NT2/D1 (cell line): Measurements from ENCODE around the gene SCNN1B.

Experiments
- DNase-seq: peaks from one replicate; pipeline ENCODE4 v3.0.0-alpha.2; 2011; ENCODE audit warnings: low read depth, low spot score
- H3K27me3 ChIP-seq: 2 replicates; pipeline ENCODE4 v1.6.0; 2011; ENCODE audit warnings: mild to moderate bottlenecking; ENCODE audit not compliant: insufficient read length, insufficient read depth
- H3K36me3 ChIP-seq: 2 replicates; pipeline ENCODE4 v1.6.1; 2011; ENCODE audit warnings: mild to moderate bottlenecking, low read length, mixed read lengths; ENCODE audit not compliant: insufficient read depth, insufficient read length
- H3K4me1 ChIP-seq: 2 replicates; pipeline ENCODE4 v1.5.1; 2011; ENCODE audit not compliant: insufficient read depth, insufficient read length
- H3K4me3 ChIP-seq: 2 replicates; pipeline ENCODE4 v1.5.1; 2011; ENCODE audit warnings: low read depth; ENCODE audit not compliant: insufficient read length
- H3K9ac ChIP-seq: 2 replicates; pipeline ENCODE4 v1.6.0; 2011; ENCODE audit warnings: low read depth; ENCODE audit not compliant: insufficient read length
- H3K9me3 ChIP-seq: 2 replicates; pipeline ENCODE4 v1.5.1; 2011; ENCODE audit warnings: mild to moderate bottlenecking, low read length; ENCODE audit not compliant: insufficient read depth
- SUZ12 ChIP-seq: IDR thresholded peaks from 2 replicates; pipeline ENCODE4 v1.6.1; 2011; ENCODE audit not compliant: insufficient read length, insufficient read depth; ENCODE audit errors: extremely low read depth
- YY1 ChIP-seq: IDR thresholded peaks from 2 replicates; pipeline ENCODE4 v1.6.1; 2011; ENCODE audit not compliant: insufficient read length, insufficient read depth
- ZNF274 ChIP-seq: IDR thresholded peaks from 2 replicates; pipeline ENCODE4 v1.6.1; 2011; ENCODE audit warnings: mild to moderate bottlenecking, low read depth, low read length

The SCNN1B gene

GRCh38 chr16:23316634-23317265, 14.6 kb downstream of the SCNN1B start:
- Histone ChIP-seq H3K9me3 (no peaks in the 10 kb centered on the region), H3K36me3 (no peaks in the 10 kb centered on the region), H3K4me3 (no peak overlapping the region), H3K9ac (no peak overlapping the region), H3K27me3 (no peaks in the 10 kb centered on the region), H3K4me1 (peaks cover 13% of the 10 kb centered on the region)
- no peak for TF ChIP-seq SUZ12
- TF ChIP-seq YY1 = no peak
- no peak for TF ChIP-seq ZNF274
- no peak for DNase-seq

DNA sequence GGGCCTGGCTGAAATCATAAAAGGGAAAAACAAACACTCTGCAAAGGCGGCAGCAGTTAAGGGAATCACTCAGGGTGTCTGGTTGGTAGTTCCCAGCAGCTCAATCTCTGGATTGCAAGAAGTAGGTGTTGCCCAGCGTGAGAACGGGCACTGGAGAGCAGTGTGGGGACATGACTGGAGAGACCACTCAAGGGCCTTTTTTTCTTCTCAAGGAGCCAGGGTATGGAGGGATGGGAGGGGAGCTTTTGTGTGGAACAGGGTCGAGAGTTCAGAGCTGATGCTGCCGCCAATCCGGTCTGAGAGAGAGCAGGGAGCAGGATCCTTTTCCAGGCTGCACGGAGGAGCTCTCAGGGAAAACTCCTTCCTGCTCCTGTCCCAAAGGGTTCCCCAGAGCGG, 15.2 kb downstream of the SCNN1B start:
- peaks cover 13% of the 10 kb centered on the region for H3K4me1 ChIP-seq
- no peaks in the 10 kb centered on the region for H3K36me3 ChIP-seq
- no peak overlapping the region for H3K9ac ChIP-seq
- DNase-seq = no peak
- no peaks in the 10 kb centered on the region for H3K9me3 ChIP-seq
- TF ChIP-seq ZNF274 = no peak
- TF ChIP-seq SUZ12 = no peak
- H3K4me3 ChIP-seq = no peak overlapping the region
- H3K27me3 ChIP-seq = no peaks in the 10 kb centered on the region

DNA sequence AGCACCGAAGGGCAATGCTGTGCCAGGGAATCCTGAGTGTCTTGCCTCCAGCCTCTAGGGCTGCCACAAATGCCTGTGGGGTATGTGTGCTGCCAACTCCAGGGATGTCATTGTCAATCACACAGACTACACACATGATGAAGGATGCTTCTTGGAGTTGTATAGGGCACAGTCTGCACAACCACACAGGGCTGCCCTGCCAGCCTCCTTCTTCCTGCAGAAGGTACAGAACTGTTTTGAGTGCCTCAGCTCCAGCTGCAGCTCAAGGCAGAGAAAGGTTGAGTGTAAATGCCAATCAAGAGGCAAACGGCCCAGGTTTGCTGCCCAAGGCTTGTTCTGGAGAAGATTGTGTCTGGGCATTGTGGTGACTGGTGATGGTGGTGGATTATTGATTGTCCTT, 15.6 kb downstream of the SCNN1B start:
- Histone ChIP-seq H3K9ac (no peak overlapping the region), H3K4me3 (no peak overlapping the region), H3K36me3 (no peaks in the 10 kb centered on the region), H3K27me3 (no peaks in the 10 kb centered on the region), H3K9me3 (no peaks in the 10 kb centered on the region), H3K4me1 (peaks cover 13% of the 10 kb centered on the region)
- TF ChIP-seq ZNF274 (no peak), SUZ12 (no peak), YY1 (no peak)
- no peak for DNase-seq

DNA sequence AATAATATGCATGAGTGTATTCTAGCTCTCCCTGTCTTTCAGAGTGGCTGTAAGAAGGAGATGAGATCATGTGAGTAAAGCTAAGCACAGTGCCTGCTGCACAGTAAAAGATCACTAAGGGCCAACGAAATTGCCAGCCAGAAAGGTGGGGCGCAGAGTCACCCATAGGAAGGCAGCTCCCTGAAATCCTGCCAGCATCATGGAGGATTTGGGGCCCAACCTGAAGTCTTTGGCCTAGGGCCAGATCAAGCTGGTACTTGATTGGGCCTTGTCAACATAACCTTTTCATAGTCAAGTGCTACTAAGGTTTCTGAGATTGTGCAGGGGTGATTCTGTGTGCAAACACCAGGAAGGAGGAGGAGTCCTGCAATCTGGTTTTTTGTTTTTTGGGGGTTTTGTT, 16.5 kb downstream of the SCNN1B start:
- no peak overlapping the region for H3K9ac ChIP-seq
- TF ChIP-seq SUZ12 = no peak
- TF ChIP-seq ZNF274 = no peak
- TF ChIP-seq YY1 = no peak
- H3K27me3 ChIP-seq = no peaks in the 10 kb centered on the region
- H3K4me1 ChIP-seq = peaks cover 13% of the 10 kb centered on the region
- no peaks in the 10 kb centered on the region for H3K9me3 ChIP-seq
- H3K36me3 ChIP-seq = no peaks in the 10 kb centered on the region
- H3K4me3 ChIP-seq = no peak overlapping the region
- no peak for DNase-seq

DNA sequence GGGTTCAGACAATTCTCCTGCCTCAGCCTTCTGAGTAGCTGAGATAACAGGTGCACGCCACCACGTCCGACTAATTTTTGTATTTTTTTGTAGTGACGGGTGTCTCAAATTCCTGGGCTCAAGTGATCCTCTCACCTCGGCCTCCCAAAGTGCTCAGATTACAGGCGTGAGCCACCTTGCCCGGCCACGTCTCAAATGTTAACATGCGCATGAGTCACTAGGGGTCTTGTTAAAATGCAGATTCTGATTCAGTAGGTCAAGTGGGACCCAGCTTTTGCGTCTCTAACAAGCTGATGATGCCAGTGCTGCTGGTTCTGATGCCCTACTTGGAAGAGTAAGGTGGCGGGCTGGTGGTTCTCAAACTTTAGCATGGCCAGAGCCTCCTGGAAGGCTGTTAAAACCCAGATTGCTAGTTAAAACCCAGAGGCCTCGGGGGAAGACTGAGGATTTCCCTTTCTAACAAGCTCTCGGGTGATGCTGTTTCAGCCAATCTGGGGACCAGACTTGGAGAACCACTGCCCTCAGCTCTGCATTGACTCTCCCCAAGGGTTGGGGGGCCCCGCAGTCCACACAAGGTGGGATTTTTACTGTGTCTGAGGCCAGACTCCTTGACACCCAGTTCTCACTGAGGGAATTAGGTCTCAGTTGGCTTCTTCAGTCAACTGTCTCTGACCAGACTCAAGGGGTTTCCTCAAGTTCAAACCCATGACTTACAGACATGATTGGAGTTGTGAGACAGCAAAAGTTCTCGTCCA, 17.9 kb downstream of the SCNN1B start:
- no peak overlapping the region for H3K9ac ChIP-seq
- no peaks in the 10 kb centered on the region for H3K27me3 ChIP-seq
- H3K36me3 ChIP-seq = no peaks in the 10 kb centered on the region
- peaks cover 13% of the 10 kb centered on the region for H3K4me1 ChIP-seq
- no peaks in the 10 kb centered on the region for H3K9me3 ChIP-seq
- TF ChIP-seq SUZ12 (no peak), ZNF274 (no peak), YY1 (no peak)
- no peak for DNase-seq
- no peak overlapping the region for H3K4me3 ChIP-seq

DNA sequence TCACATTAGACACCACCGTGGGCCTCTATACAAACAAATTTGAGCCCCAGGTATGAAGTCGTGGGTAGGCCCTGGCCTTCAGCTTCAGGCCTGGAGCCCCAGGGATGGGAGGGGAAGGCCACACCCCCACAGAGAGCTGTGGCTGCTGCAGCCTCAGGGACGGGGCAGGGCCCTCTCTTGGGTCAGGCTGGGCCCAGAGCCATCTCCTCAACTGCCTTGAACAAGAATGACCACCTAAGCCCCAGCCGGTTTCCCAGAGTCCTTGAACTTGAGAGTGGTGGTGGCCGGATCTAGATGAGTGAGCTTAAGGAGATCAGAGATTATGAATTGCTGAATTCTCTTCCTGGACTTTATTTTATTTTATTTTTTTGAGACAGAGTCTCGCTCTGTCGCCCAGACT, 18.6 kb downstream of the SCNN1B start:
- Histone ChIP-seq H3K9ac (no peak overlapping the region), H3K9me3 (no peaks in the 10 kb centered on the region), H3K4me3 (no peak overlapping the region), H3K4me1 (peaks cover 13% of the 10 kb centered on the region), H3K36me3 (no peaks in the 10 kb centered on the region), H3K27me3 (no peaks in the 10 kb centered on the region)
- DNase-seq = no peak
- TF ChIP-seq SUZ12 (no peak), YY1 (no peak), ZNF274 (no peak)

DNA sequence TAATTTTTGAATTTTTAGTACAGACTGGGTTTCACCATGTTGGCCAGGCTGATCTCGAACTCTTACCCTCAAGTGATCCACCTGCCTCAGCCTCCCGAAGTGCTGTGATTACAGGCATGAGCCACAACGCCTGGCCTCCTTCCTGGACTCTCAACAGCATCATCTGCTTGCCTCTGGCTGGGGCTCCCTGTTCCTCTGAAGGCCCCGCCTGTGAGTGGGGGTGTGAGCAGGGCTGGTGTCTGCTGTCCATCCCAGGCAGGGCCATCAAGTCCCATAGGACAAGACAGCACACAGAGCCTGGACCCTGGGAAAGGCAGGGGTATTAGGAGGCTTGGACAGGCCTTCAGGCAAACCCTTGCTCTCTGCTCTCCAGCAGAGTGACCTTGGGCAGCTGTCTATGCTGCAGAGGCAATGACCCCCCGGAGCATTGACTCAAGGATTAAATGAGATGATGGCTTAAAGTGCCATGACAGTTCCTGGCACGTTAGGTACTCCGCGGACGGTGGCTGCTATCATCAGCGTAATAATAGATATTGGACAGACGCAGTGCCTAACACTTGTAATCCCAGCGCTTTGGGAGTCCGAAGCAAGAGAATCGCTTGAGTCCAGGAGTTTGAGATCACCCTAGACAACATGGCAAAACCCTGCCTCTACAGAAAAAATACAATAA, 19.2 kb downstream of the SCNN1B start:
- Histone ChIP-seq H3K4me1 (peaks cover 13% of the 10 kb centered on the region), H3K9me3 (no peaks in the 10 kb centered on the region), H3K36me3 (no peaks in the 10 kb centered on the region), H3K9ac (no peak overlapping the region), H3K4me3 (no peak overlapping the region), H3K27me3 (no peaks in the 10 kb centered on the region)
- TF ChIP-seq ZNF274 = no peak
- TF ChIP-seq YY1 = no peak
- TF ChIP-seq SUZ12 = no peak
- DNase-seq = no peak
